Measurements from ENCODE around the gene PLEK2.
"Not testable (repeated sequence)": the region's sequence is repeated elsewhere in the genome, so short reads cannot be mapped to it uniquely, and the experiment has no call there.

The PLEK2 gene

DNA sequence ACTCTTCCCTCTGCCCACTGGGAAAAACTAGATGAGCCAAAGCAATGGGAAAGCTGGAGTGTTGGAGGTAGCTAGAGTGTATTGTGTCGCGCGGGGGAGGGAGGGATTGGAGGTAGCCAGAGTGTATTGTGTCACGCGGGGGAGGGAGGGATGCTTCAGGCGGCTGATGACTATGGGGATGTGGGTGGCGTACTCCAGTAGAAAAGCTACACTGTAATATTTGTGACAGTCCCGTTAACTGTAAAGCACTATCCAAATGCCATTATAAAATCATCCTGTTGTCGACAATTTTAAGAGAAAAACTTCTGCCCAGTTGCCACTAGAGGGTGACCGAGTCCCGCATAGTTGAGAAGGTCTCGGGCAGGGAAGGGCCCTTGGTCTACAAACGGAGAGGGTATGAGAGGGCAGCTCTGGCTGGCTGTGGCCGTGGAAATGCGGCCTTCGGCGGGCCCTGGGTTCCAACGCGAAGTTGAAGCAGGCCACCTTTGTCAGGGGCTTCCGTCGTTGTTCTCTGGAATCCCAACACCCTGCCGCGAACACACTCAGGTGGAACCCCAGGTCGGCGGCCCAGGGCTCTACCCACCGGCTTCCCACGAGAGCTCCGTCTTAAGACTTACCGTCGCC is 15.1 kb upstream of the PLEK2 start:
- DNase-seq, result peak; percentile 65

- DNase-seq, result no peak
These were observed 14.2 kb upstream of the PLEK2 start for GRCh38 chr14:67426161-67426560.

GRCh38 chr14:67425608-67426007 is 13.6 kb upstream of the PLEK2 start:
- DNase-seq, result no peak

- DNase-seq, result no peak
These were observed 12.6 kb upstream of the PLEK2 start for GRCh38 chr14:67424539-67424938.

GRCh38 chr14:67423424-67423823 is 11.5 kb upstream of the PLEK2 start:
- no peak for DNase-seq

DNA sequence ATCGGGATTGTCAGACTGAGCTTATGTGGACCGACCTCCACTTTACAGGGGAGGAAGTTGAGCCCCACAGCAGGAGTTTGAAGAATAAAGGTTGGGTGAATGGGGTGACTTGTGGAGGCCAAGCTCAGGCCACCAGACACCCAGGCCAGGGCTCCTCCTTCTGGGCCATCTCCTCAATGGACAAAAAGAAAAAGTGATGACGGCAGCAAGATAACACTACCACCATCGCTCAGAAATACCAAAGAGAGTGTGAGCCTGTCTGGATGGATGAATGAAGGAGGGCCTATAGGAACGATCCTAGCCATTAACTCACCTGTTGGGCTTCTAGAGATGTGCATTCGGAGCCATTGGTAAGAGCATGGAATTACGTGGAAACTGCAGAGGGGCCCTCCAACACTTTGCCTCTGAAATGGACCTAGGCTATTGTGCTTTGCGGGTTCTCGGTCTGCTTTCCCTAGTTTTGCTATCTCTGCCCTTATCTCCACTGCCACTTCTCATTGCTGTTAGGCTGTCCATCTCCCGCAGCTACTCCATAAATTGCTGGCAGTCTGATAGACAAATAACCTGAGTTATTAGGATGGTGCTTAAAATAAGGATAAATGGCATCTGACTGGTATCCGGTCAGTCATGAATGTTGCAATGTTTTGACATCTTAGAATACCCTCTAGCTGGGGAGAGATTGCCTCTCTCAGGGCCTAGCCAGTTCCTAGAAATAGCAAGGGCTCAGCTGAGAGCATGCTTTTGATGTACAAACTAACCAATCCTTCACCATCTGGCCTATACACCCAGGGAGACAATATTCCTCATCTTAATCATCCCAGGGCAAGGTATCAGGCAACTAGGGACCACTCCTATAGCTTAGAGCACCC is 9.6 kb upstream of the PLEK2 start:
- no peak for DNase-seq

DNA sequence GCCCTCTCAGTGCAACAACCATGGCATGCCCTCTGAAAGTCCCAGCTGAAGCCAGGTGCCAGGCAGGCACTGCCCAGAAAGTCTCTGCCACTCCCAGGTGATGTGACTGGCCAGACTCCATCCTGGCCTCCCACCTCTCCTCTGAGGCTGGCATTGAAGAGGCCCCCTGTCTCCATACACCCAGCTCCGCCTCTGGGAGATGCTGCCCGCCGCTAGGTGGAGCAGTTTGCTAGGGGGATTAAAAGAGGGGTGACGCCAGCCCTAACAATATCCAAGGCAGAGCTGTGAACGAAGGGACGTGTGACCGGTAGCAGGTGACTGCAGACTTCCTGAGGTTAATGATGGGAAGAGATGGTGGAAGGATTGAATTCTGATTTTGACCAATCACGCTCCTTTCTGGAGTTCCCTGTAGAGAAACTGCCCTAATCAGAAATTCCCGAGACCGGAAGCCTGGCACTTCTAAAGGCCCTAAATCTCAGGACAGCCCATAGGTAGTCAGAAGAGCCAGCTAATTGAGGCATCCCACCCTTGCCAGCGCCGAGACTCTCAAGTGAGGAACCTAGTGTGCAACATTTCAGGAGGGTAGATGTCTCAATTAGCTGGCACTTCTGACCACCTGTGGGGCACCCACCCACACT is 8.3 kb upstream of the PLEK2 start:
- peak; percentile 32 for DNase-seq

- DNase-seq, result no peak
These were observed 6.6 kb upstream of the PLEK2 start for GRCh38 chr14:67418401-67419191.

- DNase-seq, result no peak
These were observed 5.7 kb upstream of the PLEK2 start for GRCh38 chr14:67417633-67418032.

DNA sequence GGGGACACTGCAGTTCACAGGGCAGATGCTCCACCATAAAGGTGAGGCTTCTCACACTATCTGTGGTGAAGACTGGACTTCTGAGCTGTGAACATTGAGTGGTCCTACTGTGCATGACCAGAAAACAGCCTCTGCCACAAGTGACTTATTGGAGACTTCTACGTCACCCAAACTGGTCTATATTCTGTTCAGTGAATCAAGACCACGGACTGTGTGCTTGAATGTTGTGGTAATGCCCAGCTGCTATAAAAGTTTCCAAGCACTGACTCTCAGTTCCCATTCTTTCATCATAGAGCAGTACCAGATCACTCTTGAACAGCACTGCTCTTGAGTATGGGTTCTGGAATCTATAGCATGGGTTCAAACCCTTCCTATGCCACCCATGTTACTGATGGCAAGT is 4.8 kb upstream of the PLEK2 start:
- DNase-seq, result no peak

- DNase-seq, result no peak
These were observed 4.1 kb upstream of the PLEK2 start for GRCh38 chr14:67416085-67416484.

DNA sequence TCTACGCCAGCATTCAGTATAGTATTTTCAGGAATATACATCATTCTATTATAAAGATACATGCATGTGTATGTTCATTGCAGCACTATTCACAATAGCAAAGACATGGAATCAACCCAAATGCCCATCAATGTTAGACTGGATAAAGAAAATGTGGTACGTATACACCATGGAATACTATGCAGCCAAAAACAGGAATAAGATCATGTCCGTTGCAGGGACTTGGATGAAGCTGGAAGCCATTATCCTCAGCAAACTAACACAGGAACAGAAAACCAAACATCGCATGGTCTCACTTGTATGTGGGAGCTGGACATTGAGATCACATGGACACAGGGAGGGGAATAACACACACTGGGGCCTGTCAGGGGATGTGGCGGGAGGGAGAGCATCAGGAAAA is 3.6 kb upstream of the PLEK2 start:
- DNase-seq, result not testable (repeated sequence)

- DNase-seq, result peak; percentile 41
These were observed 2.1 kb upstream of the PLEK2 start for GRCh38 chr14:67413806-67414769.

- no peak for DNase-seq
These were observed 595 bp downstream of the PLEK2 start for GRCh38 chr14:67411370-67411769.

DNA sequence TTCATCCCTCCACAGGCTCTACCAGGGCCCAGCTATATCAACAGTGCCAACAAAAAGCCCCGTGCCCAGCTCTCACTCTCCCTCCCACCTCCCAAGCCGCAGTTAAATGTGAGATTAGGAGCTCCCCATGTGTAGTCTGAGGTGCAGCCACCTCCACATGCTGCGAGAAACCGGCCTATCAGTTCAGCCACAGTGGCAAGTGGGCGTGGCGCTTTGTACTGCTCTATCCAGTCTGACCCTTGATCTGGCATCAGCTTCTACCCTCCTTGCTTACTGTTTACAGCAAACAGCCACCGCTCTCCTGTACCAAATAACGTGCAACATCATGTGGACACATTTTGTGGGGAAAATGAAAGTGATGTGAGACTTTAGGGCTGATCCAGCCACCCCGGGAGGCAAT is 1.7 kb downstream of the PLEK2 start:
- DNase-seq, result no peak

GRCh38 chr14:67409461-67409860 is 2.5 kb downstream of the PLEK2 start:
- no peak for DNase-seq

DNA sequence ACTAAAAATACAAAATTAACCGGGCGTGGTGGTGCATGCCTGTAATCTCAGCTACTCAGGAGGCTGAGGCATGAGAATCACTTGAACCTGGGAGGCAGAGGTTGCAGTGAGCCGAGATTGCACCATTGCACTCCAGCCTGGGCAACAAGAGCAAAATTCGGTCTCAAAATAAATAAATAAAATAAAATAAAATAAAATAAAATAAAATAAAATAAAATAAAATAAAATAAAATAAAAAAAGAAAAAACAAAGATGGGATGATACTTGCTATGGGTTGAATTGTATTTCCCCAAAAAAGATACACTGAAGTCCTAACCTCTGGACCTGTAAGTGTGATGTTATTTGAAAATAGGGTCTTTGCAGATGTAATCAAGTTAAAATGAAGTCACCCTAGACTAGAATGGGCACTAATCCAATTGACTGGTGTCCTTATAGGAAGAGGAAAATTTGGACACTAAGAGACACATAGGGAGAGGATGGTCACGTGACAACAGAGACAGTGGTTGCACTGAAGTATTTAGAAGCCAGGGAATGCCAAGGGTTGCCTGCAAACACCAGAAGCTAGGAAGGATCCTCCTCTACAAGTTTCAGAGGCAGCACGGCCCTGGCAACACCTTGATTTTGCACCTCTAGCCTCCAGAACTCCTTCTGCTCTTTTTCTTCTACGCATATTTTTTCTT is 3.7 kb downstream of the PLEK2 start:
- not testable (repeated sequence) for DNase-seq

GRCh38 chr14:67405771-67406170 is 6.2 kb downstream of the PLEK2 start:
- no peak for DNase-seq

DNA sequence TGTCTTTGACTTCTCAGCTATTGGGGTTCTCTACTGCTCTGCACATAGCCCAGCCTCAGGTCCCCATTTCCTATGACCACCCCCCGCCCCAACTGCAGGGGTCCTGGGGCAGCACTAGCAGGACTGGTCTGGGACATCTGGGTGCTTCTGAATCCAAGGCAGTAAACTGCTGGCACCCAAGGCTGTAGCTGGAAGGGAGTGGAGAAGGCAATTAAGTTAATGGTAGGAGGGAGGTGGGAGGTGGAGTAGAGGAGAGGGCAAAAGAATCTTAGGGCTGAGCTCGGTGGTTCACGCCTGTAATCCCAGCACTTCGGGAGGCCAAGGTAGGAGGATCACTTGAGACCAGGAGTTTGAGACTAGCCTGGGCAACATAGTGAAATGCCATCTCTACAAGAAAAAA is 11.5 kb downstream of the PLEK2 start:
- no peak for DNase-seq

DNA sequence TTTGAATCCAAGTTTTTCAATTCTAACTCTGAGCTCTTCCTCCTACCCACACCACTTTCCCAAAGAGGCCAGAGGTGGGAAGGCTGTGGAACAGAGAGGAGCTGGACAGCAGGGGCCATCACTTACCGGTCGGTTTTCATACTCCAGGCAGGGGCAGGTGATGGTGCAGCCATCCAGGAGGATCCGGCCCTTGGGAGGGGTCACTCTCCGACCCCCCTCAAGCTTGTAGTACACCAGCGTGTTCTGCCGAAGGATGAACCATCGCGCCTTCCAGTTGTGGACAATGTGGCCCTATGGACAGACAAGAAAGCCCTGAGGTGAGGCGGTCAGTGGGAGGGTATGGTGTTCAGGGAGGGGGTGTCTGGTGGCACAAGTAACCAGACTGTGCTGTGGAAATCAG is 14.4 kb downstream of the PLEK2 start:
- DNase-seq, result no peak

DNA sequence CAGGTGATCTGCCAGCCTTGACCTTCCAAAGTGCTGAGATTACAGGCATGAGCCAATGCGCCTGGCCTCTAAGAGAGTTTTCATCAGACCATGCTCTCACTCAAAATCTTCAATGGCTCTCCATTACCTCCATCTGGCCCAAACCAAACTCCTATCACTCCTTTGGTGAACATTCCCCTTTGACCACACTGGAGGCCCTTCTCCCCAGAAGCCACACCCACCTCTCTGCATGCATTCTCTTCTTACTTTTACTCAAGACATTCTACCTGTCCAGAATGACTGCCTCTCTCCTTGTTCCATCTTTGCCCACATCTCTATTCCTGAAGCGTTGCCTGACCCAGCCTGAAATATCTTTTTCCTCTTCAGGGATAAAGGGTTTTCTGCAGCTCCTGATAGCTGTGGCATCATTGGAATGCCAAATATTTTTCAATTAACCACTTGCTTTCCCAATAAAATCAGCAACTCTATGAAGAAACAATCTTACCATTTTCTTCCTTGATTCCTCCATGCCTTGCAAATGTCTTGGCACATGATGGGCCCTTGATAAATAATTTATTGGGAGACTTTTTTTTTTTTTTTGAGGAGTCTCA is 15.5 kb downstream of the PLEK2 start:
- no peak for DNase-seq

All from activated naive CD4-positive, alpha-beta T cell treated with Interleukin-2 at 50 U/mL for 16 hours (primary cell).